ENCODE data around the gene ITGAV.

The ITGAV gene

DNA sequence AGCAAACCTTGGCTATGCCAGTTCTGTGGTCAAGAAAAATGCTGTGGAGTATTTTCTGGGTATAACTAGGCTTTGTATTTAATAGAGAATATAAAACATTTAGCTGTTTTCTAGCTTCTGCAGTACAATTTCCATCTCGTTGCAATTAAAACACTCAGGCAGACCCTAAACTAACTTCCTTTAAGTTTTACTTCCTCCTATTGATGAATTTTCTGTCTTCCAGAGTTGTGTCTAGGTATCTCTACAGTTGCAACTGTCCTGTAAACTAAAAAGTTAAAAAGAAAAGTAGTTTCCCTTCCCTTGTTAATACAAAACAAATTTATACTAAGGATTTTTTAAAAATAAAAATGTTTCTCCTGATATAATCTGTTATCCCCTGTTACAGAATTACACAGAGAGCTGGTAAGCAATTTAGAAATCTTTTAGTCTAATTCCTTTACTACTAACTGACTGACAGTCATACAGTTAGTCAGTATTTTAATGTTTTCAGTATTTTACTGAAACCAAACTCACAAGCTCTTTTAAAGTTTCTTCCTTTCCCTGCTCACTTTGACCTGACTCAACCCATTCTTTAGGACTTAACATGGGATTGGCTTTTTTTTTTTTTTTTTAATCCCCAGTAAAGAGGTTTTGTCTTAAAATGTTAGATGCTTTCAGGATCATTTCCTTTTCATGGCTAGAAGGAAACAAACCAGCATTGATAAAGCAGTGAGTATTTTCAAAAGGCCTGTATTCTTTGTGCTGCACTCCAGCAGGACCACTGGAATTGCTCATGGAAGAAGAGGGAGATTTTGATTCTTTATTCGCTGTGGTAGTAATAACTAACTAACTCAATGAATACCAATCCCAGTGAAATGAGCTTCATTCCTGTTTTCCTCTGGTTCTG is 22.9 kb downstream of the ITGAV start:
- no peak for DNase-seq (ENCODE audit: low read depth)

DNA sequence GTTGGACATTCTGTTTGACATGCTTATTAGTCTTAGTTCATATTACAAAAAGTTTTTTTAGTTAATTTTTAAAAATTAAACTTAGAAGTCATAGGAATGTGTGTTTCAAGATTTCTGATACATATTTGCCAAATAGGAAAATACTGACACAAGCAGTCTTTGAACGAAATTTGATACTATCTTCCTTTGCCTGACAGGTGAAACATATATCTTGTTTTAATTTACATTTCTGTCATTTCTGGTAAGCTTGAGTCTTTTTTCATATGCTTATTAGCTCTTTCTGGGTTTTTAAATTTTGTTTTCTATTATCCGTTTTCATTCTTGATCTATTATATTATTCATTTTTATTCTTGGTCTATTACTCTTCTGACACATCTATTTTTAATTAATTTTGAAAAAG is 24.5 kb downstream of the ITGAV start:
- no peak for DNase-seq (ENCODE audit: low read depth)

DNA sequence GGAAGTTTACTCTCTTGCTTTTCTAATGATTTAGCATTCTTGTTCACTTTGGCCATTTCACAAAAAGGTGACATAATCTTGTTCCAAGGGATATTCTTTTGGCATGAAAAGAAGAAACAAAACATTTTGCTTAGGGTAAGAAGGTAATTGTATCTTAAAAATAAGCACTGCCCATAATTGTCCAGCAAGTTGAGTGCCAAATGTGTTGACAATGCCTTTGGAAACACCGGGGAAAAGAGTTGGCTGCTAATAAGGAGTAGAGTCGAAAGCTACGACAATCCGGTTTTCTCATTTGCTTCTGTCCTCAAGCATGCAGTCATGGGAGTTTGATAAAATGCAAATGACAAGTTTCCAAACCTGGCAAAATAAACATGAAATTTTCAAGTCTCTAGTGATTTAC is 27.3 kb downstream of the ITGAV start:
- no peak for DNase-seq (ENCODE audit: low read depth)

DNA sequence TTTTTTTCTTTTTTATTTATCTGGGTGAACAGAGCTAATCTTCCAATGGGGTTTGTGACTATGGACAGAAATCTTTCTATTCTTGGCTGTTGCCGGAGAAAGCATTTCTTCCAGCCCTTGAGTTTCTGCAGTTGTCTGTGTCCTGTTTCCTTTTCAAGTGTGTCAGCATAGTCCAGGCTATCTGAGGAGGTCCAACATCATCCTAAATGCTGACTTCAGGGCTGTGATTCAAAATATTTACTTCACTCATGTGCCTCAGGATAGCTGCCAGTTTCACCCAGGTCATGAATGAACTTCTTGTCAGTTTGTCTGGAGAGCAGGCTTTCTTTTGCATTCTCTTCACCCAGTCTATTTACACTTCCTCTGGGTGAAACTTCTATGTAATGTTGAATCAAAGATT is 27.9 kb downstream of the ITGAV start:
- DNase-seq (ENCODE audit: low read depth), result no peak

DNA sequence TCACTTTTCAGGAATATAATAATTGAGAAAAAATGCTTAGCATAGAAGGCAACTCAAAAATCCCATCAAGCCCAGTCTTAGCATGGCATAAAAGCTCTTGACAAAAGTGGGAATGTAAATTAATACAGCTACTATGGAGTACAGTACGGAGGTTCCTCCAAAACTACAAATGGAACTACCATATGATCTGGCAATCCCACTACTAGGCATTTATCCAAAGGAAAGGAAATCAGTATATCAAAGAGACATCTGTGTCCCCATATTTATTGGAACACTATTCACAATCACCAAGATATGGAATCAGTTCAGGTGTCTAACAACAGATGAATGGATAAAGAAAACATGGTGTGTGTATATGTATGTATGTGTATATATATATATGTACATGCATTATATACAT is 28.8 kb downstream of the ITGAV start:
- no peak for DNase-seq (ENCODE audit: low read depth)

DNA sequence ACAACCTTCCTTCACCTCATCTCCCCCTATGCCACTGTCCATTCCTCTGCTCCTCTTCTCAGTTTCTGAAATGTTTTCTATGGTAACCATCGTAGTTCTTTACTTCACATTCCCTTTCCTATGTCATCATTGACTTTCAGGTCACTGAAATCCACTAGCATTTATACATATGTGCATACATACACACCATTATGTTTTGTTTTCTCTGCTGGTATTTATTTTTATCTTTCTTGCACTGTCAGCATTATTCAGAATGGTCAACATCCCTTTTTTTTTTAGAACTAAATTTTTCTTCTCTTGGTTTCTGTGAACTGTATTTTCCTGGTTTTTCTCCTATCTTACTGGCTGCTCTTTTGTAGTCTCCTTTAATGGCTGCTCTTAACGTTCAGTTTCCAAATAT is 33.2 kb downstream of the ITGAV start:
- DNase-seq (ENCODE audit: low read depth), result no peak

DNA sequence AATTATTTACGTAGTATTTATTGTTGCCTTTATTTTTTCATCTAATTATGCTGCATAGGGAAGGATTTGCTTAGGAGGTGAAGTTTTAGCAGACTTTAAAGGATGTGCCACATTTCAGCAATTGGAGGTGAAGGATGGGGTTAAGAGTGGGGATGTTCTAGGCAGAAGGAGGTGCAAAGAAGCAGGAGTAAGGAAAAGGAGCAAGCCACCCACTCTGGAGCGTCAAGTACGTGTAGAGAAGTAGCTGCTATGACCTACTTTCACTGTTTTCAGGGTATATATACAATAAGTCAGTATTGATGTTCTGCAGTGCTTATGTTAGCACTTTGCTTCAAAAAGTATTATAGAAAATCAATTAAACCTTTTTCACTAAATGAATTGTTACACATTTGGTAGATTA is 34.4 kb downstream of the ITGAV start:
- no peak for DNase-seq (ENCODE audit: low read depth)

DNA sequence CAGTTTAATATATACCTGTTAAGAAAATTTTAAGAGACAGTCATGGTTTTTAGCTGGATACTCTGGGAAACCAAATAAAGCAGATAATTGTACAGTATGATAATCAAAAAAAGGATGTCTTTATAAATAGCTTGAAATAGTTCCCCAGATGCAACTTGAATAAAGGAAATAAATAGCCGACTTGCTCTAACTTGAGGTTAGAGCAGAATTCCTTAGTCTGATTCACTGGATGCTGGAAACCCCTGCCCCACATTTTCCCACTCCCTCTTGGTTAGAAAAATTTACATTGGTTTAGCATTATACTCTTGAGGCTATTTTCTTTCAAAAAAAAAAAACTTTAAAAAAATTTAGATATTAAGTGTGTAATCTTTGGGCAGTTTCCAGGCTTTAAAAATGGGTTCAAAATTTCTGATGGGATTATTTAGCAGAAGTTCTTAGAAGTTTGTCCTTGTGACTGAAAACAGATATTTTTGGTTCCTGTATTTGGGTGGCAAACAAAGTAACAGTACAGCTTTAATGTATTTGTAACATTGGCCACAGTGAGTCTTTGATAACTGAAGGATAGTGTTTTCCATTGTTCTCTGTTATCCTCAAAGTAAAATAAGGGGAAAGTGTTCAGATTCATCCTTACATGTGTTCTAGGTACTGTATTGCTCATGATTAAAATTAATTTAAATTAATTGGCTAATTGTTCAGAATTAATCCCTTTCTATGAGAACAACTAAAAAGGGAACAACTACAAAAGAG is 39.6 kb downstream of the ITGAV start:
- DNase-seq (ENCODE audit: low read depth), result no peak

DNA sequence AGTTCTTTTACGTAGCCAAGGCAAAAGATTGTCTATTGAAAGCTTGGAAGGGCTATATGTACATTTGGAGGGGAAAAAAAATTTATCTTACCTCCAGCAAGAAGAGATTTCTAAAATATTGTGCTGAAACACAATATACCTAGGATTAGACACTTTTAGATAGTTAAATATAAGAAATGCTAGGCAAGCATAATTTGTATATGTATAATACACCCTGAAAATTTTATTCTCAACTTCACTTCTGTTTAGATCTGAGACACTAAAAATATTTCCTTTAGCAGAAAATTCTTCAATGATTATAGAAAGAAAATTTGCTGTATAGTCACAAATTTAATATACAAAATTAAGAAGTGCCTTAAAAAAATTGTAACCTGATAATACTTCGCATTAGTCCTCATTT is 42.6 kb downstream of the ITGAV start:
- DNase-seq (ENCODE audit: low read depth), result no peak

DNA sequence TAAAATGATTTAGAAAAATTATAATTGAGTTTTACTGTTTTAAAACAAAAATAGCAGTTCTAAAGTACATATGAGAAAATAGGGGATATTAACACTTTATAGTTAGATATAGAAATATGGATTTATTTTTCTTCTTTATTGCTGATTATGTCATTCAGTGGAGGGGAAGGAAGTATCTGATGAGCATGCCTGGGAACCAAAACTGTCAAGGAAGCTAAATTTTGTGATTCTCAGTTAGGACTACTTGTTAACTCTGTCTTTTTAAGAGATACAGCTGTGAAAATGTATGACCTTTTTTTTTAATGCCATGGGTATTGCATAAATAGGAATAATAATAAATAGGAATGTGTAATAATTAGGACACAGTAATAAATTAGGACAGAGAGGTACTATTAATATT is 44.8 kb downstream of the ITGAV start:
- DNase-seq (ENCODE audit: low read depth), result no peak

DNA sequence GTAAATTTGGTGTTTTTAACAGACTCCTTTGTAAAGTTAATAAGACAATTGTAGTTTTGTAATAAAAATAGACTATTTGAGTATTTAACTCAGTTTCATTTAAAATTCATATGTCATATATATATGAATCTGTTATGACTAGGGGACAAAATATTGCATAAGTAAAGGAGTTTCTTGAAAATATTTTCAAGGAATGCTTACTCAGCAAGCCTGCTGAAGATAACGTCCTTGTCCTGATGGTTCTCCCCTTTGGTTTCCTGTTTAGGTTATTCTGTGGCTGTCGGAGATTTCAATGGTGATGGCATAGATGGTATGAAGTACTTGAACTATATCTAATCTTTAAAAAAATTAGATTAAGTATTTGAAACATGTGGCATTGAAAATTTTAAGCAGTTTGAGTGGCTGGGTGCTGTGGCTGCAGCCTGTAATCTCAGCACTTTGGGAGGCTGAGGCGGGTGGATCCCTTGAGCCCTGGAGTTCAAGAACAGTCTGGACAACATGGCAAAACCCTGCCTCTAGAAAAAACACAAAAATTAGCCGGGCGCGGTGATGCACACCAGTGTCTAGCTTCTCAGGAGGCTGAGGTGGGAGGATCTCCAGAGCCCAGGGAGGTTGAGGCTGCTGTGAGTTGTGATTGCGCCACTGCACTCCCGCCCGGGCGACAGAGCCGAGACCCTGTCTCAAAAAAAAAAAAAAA is 47.1 kb downstream of the ITGAV start:
- no peak for DNase-seq (ENCODE audit: low read depth)

DNA sequence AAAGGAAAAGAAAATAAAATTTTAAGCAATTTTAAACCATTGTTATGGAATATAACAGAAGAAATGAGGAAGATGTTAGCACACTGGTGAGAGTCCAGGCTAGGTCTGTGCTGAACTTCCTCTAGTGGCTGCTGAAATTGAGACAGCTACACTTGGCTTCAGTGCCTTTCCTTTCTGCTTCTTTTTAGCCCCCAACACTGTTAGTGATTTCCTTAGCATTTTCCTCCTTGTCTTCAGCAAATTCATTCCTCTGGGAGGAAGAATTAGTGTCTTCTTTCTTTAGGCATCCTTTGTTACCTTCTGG is 47.6 kb downstream of the ITGAV start:
- no peak for DNase-seq (ENCODE audit: low read depth)

DNA sequence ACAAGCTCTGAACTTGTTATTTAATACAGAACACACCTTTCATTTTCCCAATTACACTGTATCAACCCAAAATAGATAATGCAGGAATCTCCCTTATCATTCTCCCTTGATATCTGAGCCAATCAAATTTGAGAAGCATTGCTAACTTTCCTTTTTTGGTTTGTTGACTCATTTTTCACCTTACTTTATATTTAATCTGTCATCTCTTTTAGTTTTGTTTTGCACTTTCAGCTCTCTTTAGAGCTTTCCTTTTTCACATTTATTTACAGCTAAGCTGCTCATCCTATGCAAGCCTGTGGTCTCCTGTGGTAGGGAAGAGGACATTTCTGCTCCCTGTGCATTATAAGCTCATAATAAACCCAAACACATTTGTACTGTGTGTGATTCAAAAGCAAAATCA is 50.1 kb downstream of the ITGAV start:
- DNase-seq (ENCODE audit: low read depth), result no peak

DNA sequence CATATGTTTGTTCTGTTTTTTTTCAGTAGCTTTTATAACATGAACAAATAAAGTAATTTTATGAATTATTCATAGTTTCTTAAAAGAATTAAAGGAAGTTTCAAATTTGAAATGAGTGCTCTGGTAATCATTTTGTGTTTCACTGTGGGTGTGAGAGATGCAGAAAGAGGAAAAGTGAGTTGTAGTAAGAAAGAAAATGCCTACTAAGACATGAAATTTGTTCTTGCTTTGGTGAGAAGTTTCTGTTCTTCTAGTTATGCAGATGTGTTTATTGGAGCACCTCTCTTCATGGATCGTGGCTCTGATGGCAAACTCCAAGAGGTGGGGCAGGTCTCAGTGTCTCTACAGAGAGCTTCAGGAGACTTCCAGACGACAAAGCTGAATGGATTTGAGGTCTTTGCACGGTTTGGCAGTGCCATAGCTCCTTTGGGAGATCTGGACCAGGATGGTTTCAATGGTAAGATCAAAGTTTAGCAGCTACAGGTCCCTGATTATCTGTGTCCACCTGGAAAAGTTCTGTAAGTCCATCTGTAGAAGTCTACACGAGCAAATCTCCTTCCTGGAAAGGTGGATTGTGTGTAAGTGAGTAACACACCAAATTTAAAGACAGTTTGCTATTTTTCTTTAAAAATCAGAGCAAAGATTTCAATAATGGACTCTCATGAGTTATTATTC is 51.4 kb downstream of the ITGAV start:
- DNase-seq (ENCODE audit: low read depth), result no peak

DNA sequence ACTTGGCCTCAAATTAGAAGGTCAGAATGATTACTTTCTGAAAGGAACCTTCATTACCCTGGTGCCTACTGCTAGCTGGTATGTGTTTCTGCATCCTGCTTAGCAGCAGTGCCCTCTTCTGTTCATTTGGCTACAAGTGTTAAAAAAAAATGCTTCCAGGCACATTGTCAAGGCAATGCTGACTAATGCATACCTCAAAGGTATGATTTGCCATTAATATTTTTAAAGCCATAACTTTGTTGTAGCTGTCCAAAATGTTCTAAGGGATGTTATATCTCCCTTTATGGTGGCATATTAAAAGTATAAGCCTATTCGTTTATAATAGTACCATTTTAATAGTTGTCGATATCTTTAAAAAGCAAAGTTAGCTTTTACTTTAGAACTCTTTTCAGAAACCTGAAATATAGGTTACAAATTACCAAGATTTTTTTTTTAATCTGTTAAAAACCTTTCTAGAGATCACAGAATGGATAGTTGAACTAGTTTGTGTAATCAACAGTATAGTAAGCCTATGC is 52.0 kb downstream of the ITGAV start:
- no peak for DNase-seq (ENCODE audit: low read depth)

DNA sequence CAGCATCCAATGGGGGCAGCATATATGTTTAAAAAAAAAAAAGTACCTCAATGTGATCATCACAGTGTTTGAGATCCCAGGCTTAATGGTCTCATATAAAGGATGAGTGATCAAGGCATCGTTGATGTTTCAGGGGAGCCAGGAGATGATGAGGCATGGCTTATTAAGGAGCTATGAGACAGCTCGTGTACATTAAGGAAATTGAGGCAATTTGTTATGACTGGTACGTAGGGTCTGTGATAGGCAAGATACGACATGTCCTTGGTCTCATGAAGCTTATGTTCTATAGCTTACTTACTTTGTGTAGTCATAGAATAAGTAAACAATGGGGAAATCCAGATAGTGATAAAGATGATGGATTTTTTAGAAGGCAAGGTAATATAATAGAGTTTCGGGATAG is 54.9 kb downstream of the ITGAV start:
- DNase-seq (ENCODE audit: low read depth), result no peak

DNA sequence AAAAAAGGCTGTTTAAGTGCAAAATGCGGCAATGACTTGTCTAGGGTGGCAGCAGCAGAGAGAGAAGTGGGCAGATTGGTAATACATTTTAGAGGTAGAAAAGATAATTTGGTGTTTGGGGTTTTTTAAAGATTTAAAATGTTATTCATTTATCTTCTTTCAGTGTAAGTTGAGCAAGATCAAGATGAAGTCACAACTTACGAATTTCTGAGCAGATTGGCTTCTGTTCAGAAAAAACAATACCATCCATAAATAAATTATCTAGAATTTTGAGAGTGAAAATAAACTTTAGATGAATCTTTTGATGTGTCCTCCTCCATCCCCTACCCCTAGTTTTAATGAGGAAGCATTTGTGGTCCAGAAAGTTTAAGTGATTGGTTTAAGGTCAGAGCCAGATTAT is 56.1 kb downstream of the ITGAV start:
- DNase-seq (ENCODE audit: low read depth), result no peak

DNA sequence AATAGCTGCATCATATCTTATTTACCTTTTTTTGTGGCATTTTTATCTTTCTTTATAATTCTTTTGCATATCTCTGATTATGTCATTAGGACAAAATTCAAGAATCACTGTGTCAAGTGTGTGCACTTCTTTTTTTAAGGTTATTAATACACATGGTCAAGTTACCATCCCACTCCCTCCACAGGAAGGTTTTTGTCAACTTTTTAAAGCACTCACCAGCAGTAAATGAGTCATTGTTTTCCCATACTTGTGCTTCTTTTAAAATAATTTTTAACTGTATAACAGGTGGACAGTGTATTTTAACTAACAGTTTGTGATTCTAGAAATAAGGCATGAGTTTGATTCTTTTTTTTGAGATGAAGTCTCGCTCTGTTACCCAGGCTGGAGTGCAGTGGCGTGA is 58.3 kb downstream of the ITGAV start:
- no peak for DNase-seq (ENCODE audit: low read depth)

DNA sequence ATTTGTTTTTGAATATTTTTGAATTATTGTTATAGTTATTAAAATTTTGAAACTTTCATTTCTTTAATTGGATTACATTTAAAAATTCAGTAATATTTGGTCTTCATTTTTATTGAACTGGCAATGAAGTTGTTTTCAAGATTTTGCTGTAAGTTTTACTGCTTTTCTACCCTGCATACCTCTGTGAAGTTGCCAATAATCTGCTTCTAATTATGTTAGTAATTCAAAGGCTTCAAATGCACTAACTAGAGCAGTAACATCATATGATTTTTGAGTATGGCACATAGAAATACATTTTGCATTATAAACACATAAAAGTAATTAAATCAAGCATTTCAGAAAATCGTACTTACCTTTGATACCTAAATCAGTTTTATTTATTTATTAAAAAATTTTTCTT is 63.7 kb downstream of the ITGAV start:
- no peak for DNase-seq (ENCODE audit: low read depth)

DNA sequence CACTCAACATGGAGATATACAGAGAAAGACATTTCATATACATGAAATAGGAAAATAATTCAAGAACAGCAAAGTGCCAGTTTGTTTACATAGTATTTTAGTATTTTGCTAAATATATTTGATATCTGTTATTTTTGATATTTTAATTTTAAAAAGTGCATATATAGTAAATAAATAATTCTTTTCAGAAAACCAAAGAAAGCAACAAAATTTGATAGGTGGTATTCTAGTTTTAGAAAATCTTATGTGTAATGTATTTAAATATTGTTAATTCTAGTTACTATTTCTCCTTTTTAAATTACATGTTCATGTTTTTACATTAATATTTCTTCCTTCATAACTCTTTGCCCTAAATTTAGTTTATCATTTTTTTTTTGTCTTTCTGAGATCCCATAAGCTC is 69.5 kb downstream of the ITGAV start:
- no peak for DNase-seq (ENCODE audit: low read depth)

DNA sequence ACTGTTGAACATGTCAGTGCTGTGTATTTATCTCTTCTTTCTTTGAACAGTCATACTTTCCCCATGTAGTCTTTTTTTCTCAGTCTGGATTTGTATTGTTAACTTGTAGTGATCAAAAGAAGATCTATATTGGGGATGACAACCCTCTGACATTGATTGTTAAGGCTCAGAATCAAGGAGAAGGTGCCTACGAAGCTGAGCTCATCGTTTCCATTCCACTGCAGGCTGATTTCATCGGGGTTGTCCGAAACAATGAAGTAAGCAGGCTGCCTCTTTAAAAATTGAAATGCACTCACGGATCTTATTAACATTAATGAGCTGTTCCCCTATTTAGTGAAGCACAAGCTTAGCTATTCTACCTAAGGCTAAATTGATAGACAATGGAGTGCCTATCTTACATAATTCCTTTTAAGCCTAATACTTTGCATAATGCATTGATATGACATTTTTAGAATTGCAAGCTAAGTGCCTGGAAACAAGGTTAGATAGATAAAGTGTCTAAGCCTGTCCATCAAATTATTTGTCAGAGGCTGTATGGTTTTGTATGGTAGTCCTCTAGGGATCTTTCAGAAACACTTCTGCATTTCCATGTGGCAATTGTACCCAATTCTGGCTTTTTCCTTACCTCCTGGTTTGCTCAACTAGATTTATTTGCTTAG is 74.7 kb downstream of the ITGAV start:
- no peak for DNase-seq (ENCODE audit: low read depth)

DNA sequence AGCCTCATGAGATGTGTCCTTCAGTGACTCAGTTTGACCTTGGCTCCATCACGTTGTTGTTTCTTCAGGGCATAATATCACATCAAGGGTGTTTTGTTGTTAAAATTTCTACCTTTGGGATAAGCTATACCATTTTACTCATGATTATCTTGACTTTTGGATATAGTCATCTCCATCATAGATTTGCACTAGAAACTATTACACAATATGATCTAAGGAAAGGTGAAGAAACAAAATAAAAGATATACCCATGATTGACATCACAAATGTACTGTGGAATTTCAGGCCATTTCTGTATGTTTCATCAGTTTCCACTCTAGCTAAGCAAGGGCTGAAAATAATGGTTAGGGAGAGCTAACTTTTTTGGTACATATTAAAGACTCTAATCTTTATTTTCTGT is 79.3 kb downstream of the ITGAV start:
- no peak for DNase-seq (ENCODE audit: low read depth)
